HG03439 (cell line): ENCODE measurements around the gene GUCA2A.

Experiments used
- ATAC-seq: cut with Tn5 transposase; IDR thresholded peaks from one replicate; pipeline ENCODE4 v1.9.1; 2021; ENCODE audit warnings: mild to moderate bottlenecking, moderate library complexity; ENCODE audit not compliant: unreplicated experiment

Gene GUCA2A

GRCh38 chr1:42155362-42155761 lies 9.2 kb downstream of the GUCA2A start:
- ATAC-seq = no peak

- ATAC-seq = no peak
Observed at GRCh38 chr1:42154685-42155084, 9.9 kb downstream of the GUCA2A start.

- ATAC-seq = no peak
Observed at GRCh38 chr1:42153624-42154023, 10.9 kb downstream of the GUCA2A start.

- ATAC-seq = no peak
Observed at GRCh38 chr1:42152907-42153600, 11.5 kb downstream of the GUCA2A start, which contains the start of gene GUCA2B. TSS of gene GUCA2B (plus strand) at chr1:42153410. CDS start at chr1:42153451, 41 bp downstream.

GRCh38 chr1:42152119-42152518 lies 12.4 kb downstream of the GUCA2A start:
- ATAC-seq = no peak

- ATAC-seq = no peak
Observed at GRCh38 chr1:42150651-42151050, 13.9 kb downstream of the GUCA2A start.

GRCh38 chr1:42148166-42148565 lies 16.4 kb downstream of the GUCA2A start:
- ATAC-seq = no peak

- no peak for ATAC-seq
Observed at GRCh38 chr1:42146626-42147320, 17.8 kb downstream of the GUCA2A start.

- ATAC-seq = no peak
Observed at GRCh38 chr1:42145764-42146625, 18.6 kb downstream of the GUCA2A start.

- no peak for ATAC-seq
Observed at GRCh38 chr1:42145389-42145716, 19.2 kb downstream of the GUCA2A start.

GRCh38 chr1:42144711-42145388 lies 19.7 kb downstream of the GUCA2A start:
- no peak for ATAC-seq

- ATAC-seq = no peak
Observed at GRCh38 chr1:42143896-42144710, 20.4 kb downstream of the GUCA2A start.

- no peak for ATAC-seq
Observed at GRCh38 chr1:42142894-42143675, 21.5 kb downstream of the GUCA2A start.

GRCh38 chr1:42141978-42142377 lies 22.6 kb downstream of the GUCA2A start:
- ATAC-seq = no peak

- no peak for ATAC-seq
Observed at GRCh38 chr1:42140191-42140590, 24.4 kb downstream of the GUCA2A start.

- no peak for ATAC-seq
Observed at GRCh38 chr1:42139444-42139843, 25.1 kb downstream of the GUCA2A start.

- ATAC-seq = no peak
Observed at GRCh38 chr1:42138586-42138985, 26.0 kb downstream of the GUCA2A start.

- ATAC-seq = no peak
Observed at GRCh38 chr1:42137766-42138165, 26.8 kb downstream of the GUCA2A start.

GRCh38 chr1:42136466-42136865 lies 28.1 kb downstream of the GUCA2A start:
- no peak for ATAC-seq
